DMS 273 (cell line): ENCODE results near the gene KAZN.
A peak's percentile ranks its signal among the peaks of the same experiment; 100 is the strongest.

Source experiments
- DNase-seq: peaks from one replicate; lab custom pipeline; 2025; ENCODE audit not compliant: unreplicated experiment; lab: John Stamatoyannopoulos, UW

The KAZN gene

GRCh38 chr1:14945132-14946010 lies 346.9 kb downstream of the KAZN start:
- peak; percentile 97 for DNase-seq

GRCh38 chr1:14946011-14946359 lies 347.5 kb downstream of the KAZN start:
- DNase-seq: no peak

- no peak for DNase-seq
These were observed 348.3 kb downstream of the KAZN start for GRCh38 chr1:14946684-14947238.

- peak; percentile 22 for DNase-seq
These were observed 348.9 kb downstream of the KAZN start for GRCh38 chr1:14947421-14947820.

DNA sequence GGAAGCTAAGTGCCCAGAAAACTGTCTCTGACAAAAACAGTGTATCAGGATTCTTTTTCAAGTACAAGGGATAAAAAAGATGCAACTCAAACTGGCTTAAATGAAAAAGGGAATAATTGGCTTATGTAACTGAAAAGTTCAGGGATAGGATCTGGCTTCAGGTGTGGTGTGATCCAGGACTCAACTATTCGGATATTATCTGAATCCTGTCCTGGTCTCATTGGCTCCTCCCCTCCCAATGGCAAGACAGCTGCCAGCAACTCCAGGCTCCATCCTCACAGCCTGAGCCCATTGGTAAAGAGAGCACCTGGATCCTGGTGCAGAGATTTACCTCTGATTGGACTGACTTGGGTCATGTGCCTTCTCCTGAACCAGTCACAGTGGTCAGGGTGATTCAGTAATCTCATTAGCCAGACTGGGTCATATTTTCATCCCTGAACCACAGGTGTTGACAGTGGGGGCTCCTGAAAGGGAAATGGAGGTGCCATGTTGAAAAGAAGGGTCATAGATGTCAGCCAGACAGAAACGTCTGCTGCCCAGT lies 349.7 kb downstream of the KAZN start:
- no peak for DNase-seq

DNA sequence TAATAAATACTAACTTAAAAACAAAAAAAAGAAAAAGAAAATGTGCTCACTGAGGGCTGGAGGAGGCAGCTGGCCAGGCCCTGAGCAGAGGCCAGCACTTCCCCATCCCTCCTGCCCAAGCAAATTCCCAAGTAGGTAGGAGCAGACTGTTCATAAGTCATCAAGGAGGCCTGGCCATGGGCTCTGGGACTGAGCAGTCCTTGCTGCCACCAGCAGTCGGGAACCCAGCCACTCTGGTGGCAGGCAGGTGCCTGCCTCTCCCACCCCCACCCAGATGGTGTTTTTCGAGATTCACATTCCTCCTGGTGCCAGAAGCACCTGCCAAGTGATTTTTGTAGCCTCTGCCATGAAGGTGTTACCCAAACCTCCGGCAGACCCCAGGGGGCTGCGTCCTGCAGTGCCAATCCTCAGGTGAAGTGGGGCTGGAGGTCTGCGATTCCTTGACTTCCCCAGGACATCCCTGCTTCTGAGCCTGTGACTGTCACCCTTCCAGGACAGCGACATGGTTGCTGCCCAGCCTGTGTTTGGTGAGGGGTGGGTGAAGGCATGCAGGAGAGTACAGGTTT lies 350.9 kb downstream of the KAZN start:
- DNase-seq: peak; percentile 57

GRCh38 chr1:14949836-14950713 lies 351.6 kb downstream of the KAZN start:
- DNase-seq: no peak

GRCh38 chr1:14951766-14952165 lies 353.3 kb downstream of the KAZN start:
- DNase-seq: no peak

- DNase-seq: no peak
These were observed 354.3 kb downstream of the KAZN start for GRCh38 chr1:14952626-14953314.

DNA sequence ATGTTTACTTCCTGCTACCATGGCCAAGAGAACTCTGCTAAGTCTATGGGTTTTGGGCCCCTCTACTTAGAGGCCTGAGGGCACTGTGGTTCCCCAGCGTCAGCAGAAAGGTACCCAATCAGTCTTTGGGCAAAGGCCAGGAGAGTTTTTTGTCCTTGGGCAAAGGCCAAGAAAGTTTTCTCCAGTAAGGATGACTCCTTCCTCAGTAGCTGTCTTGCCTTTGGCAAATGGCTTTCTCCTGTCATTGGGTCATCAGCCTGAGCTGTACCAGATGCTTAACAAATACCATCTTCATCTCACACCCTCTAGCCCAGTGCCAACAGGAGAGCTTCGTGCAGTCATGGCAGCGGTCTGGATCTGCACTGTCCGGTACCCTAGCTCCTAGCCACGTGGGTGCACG lies 355.7 kb downstream of the KAZN start:
- no peak for DNase-seq

GRCh38 chr1:14954930-14955329 lies 356.4 kb downstream of the KAZN start:
- no peak for DNase-seq

- DNase-seq: no peak
These were observed 356.9 kb downstream of the KAZN start for GRCh38 chr1:14955402-14955801.

DNA sequence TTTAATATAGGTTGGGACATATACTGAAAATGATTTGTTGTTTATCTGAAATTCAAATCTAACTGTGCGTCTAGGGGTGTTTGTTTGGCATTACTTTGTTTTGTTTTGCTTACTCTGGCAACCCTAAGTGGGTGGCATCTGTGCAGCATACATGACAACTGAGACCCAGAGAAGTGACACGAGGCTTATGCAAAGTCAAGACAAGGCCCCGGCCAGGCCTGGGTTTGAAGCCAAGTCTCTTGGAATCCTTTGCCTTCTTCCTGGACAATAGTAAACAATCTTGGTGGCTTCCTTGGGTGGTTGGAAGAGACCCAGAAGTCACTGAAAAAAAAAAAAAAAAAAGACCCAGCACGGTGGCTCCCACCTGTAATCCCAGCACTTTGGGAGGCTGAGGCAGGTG lies 357.5 kb downstream of the KAZN start:
- no peak for DNase-seq

GRCh38 chr1:14956579-14957195 lies 358.2 kb downstream of the KAZN start:
- no peak for DNase-seq

GRCh38 chr1:14957375-14958098 lies 359.1 kb downstream of the KAZN start:
- DNase-seq: no peak

DNA sequence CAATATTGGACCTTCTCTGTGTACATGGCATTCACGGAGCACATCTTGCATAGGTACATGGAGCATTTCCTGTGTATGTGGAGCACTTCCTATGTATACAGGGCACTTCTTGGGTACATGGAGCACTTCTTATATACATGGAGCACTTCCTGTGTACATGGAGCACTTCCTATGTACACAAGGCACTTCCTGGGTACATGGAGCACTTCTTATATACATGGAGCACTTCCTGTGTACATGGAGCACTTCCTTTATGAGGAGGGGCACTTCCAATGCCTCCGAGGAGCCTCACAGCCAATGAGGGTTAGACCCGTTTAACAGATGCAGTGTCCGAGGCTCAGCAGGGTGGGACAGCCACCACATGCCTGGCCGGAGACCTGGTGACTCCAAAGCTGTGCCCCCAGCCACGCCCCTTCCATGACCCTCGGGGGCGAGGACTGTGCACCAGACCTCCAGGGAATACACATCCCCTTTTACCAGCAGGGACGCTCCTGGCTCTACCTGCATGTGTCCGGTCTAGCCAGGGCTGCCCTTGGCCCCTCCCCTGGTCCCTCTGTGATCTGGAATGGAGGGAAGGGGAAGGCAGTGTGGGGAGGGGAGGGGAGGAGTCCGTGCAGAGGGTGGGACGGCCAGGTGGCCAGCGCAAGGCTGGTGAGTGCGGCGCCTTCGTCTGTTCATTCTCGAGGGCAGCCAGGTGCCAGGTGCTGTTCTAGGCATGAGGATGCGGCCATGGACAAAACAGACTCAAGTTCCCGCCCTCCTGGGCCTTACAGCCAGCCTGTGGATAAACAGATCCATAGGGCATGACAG lies 360.0 kb downstream of the KAZN start:
- no peak for DNase-seq

- DNase-seq: no peak
These were observed 360.7 kb downstream of the KAZN start for GRCh38 chr1:14959059-14959694.

DNA sequence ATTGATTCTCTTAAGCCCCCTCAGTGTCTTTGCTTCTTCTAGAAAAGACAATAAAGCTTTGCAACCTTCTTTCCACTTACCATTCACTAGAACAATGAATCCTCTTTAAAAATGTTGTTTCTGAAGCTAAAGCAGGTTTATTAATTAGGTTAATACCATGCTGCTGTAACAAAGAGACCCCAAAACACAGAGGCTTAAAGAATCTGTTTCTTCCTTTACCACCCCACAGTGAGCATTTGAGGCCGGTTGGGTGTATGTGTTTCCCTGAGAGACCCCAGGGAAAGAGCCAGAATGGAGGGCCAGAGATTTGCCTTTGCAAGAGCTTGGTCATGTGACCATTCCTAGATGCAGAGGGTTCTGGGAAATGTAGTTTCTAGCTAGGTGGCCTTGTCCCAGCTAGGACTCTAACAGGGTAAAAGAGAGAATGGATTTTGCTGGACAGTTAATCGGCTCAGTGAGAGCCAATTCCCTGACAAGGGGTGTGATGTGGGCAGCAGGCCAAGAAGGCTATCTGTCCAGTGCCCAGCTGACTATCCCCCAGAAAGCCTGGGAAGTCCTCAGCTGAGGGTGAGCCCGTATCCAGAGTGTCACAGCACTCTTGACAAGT lies 363.3 kb downstream of the KAZN start:
- peak; percentile 41 for DNase-seq
